CD4-positive, alpha-beta T cell (primary cell): ENCODE data around the gene SKOR1. TPM values are rescaled to one million over a fixed set of nuclear protein-coding genes. Genes with fewer than 3 reads are reported as not detected.

Experiments
- ATAC-seq: fragments of 200-7000 bp; cut with Tn5 transposase; one replicate; pipeline ENCODE4 v1.10.0; 2022; ENCODE audit warnings: mild to moderate bottlenecking; ENCODE audit not compliant: poor library complexity
- CTCF ChIA-PET: fragments of 350-600 bp; sonication (Branson Sonifier 250); formaldehyde crosslinking; loops from one replicate; lab custom pipeline; 2021; ENCODE audit warnings: antibody characterized with exemption, inconsistent platforms; lab: Charles Lee
- POLR2A ChIA-PET: fragments of 350-600 bp; sonication (Branson Sonifier 250); formaldehyde crosslinking; loops from one replicate; lab custom pipeline; 2021; ENCODE audit warnings: antibody characterized with exemption, inconsistent platforms; lab: Charles Lee
- DNase-seq, 14 experiments: peaks; one replicate each; pipeline ENCODE4 v3.0.0-alpha.2; 2013 to 2020; ENCODE audit warnings: mixed read lengths in 2 of 14
- H3K27ac ChIP-seq, 2 donors: one replicate each; pipeline versions ENCODE4 v1.5.1 to v1.7.0; 2013; ENCODE audit warnings: low read length in 2 of 2, low read depth in 1 of 2, mild to moderate bottlenecking in 1 of 2
- H3K27me3 ChIP-seq, 2 experiments: 1 replicate in 1 of 2; 2 replicates in 1 of 2; pipeline versions ENCODE4 v1.6.1 to v1.7.0; 2013; ENCODE audit warnings: low read length in 2 of 2, control low read depth in 1 of 2, mild to moderate bottlenecking in 1 of 2, moderate library complexity in 1 of 2; ENCODE audit not compliant: insufficient read depth in 2 of 2, control insufficient read depth in 1 of 2
- H3K36me3 ChIP-seq: one replicate; pipeline ENCODE4 v1.6.1; 2013; ENCODE audit warnings: low read length, control low read depth; ENCODE audit not compliant: insufficient read depth
- H3K4me1 ChIP-seq: one replicate; pipeline ENCODE4 v1.6.1; 2013; ENCODE audit warnings: low read length, control low read depth; ENCODE audit not compliant: insufficient read depth
- H3K4me3 ChIP-seq: one replicate; pipeline ENCODE4 v1.5.1; 2013; ENCODE audit warnings: mild to moderate bottlenecking, low read length, moderate library complexity
- H3K9me3 ChIP-seq, 2 experiments: 1 replicate in 1 of 2; 2 replicates in 1 of 2; pipeline versions ENCODE4 v1.6.1 to v1.7.0; 2013; ENCODE audit warnings: low read length in 2 of 2, mild to moderate bottlenecking in 2 of 2, control low read depth in 1 of 2, moderate library complexity in 1 of 2; ENCODE audit not compliant: control insufficient read depth in 1 of 2, insufficient read depth in 1 of 2
- H3K27ac Mint-ChIP-seq: one replicate; pipeline ENCODE4 v1.8.0; 2020; ENCODE audit warnings: mixed read lengths
- H3K27me3 Mint-ChIP-seq: one replicate; pipeline ENCODE4 v1.8.0; 2021; ENCODE audit warnings: mixed read lengths
- H3K36me3 Mint-ChIP-seq: one replicate; pipeline ENCODE4 v1.8.0; 2021; ENCODE audit warnings: low read depth, mixed read lengths
- H3K4me1 Mint-ChIP-seq: one replicate; pipeline ENCODE4 v1.8.0; 2021; ENCODE audit warnings: low read depth, mixed read lengths
- H3K4me3 Mint-ChIP-seq: one replicate; pipeline ENCODE4 v1.8.0; 2020; ENCODE audit warnings: mild to moderate bottlenecking, mixed read lengths
- H3K9me3 Mint-ChIP-seq: one replicate; pipeline ENCODE4 v1.8.0; 2020; ENCODE audit warnings: mixed read lengths
- intact Hi-C, 2 experiments: fragments of 100-400 bp; cut with DNase I in 1 of 2; cut with micrococcal nuclease in 1 of 2; formaldehyde crosslinking; loops; one replicate each; pipeline versions ENCODE4 v1.15.1 to v1.9.0; 2023 to 2025; cut with DNase I, micrococcal nuclease
- total RNA-seq, 174 experiments: library from RNA in 2 of 174; stranded (reverse) in 2 of 174; gene quantifications; one replicate each; pipeline ENCODE4 v1.2.3 and lab custom pipeline; 2021 to 2026
- TF ChIP-seq, protein P1 (sequence below): fragments of 200-600 bp; IDR thresholded peaks from one replicate; pipeline ENCODE4 v1.8.0; 2022; ENCODE audit warnings: antibody characterized with exemption, mild to moderate bottlenecking

SKOR1 gene
- total RNA-seq, 2 experiments from 2014 or later = 1.8 to 2.2 TPM

DNA sequence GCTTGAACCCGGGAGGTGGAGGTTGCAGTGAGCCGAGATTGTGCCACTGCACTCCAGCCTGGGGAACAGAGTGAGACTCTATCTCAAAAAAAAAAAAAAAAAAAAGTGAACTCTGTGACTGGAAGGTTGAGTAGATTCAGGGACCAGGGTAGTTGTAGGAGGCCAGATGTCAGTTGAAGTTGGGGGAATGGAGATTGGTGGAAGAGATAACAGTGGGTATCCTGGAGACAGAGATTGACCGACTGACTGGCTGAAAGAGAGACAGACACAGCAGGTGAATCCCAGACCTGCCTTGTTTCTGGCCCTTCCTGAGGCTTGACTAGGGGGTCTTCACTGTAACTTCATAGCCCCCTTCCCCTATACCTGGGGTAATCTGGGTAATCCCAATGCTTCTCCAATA, 36.7 kb downstream of the SKOR1 start:
- Histone ChIP-seq H3K4me1 (peaks cover 10% of the 10 kb centered on the region), H3K36me3 (no peaks in the 10 kb centered on the region), H3K9me3 (no peaks in the 10 kb centered on the region), H3K27me3 (no peaks in the 10 kb centered on the region), H3K4me3 (no peak overlapping the region), H3K27ac (no peak overlapping the region)
- TF ChIP-seq, protein P1, sequence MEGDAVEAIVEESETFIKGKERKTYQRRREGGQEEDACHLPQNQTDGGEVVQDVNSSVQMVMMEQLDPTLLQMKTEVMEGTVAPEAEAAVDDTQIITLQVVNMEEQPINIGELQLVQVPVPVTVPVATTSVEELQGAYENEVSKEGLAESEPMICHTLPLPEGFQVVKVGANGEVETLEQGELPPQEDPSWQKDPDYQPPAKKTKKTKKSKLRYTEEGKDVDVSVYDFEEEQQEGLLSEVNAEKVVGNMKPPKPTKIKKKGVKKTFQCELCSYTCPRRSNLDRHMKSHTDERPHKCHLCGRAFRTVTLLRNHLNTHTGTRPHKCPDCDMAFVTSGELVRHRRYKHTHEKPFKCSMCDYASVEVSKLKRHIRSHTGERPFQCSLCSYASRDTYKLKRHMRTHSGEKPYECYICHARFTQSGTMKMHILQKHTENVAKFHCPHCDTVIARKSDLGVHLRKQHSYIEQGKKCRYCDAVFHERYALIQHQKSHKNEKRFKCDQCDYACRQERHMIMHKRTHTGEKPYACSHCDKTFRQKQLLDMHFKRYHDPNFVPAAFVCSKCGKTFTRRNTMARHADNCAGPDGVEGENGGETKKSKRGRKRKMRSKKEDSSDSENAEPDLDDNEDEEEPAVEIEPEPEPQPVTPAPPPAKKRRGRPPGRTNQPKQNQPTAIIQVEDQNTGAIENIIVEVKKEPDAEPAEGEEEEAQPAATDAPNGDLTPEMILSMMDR = no peak
- Mint-ChIP-seq H3K27me3 (peaks cover 6% of the 10 kb centered on the region), H3K27ac (no peak overlapping the region), H3K9me3 (no peaks in the 10 kb centered on the region), H3K4me1 (no peaks in the 10 kb centered on the region), H3K4me3 (no peak overlapping the region), H3K36me3 (no peaks in the 10 kb centered on the region)
- intact Hi-C loops = loop anchor here in 1 of 2 experiments (2.0 kb wide), 1 partner anchor 349 kb away; no protein-coding TSS in a partner anchor
- ChIA-PET CTCF (no interaction called here), POLR2A (no interaction called here)
- DNase-seq (no peak), ATAC-seq (no peak)

DNA sequence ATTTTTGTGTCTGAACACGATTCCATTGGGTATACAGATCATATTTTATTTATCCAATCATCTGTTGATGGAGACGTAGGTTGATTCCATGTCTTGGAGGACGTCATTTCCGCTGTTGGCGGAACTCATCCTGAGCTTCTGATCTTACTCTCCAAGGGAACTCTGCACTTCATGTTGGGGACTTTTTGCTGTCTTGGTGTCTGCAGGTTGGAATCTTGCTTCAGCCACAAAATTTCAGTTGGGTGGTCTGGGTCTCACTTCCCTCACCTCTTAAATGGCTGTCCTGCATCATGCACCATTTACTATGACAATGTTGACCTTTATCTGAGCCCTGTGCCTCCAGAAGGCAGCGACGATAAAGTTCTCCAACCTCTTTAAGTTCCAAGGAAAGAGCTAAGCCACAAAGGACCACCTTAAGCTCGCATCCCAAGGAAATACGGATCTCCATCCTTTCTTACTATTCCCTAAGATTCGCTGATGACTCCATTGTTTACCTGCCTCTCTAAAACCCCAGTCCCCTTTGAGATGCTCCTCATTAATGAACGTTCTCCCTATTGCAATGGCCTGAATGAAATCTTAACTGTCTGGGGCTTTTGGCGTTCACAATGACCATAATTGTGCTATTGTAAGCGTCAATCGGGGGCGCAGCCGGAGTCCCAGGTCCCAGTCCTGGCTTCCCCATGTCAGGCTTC, 37.6 kb downstream of the SKOR1 start:
- Mint-ChIP-seq H3K27me3 (peaks cover 6% of the 10 kb centered on the region), H3K4me3 (no peak overlapping the region), H3K4me1 (no peaks in the 10 kb centered on the region), H3K9me3 (no peaks in the 10 kb centered on the region), H3K36me3 (no peaks in the 10 kb centered on the region), H3K27ac (no peak overlapping the region)
- intact Hi-C loops = loop anchor here (1.0 to 2.0 kb wide), 4 partner anchors 291 to 348 kb away; no protein-coding TSS in a partner anchor
- ChIA-PET CTCF (interaction anchor here (0.6 to 1.6 kb wide), 3 partner anchors 13 to 292 kb away, joined by 3 to 9 read pairs (median 7); no protein-coding TSS in a partner anchor), POLR2A (no interaction called here)
- DNase-seq (no peak), ATAC-seq (no peak)
- TF ChIP-seq, protein P1 = no peak
- Histone ChIP-seq H3K9me3 (no peaks in the 10 kb centered on the region), H3K36me3 (no peaks in the 10 kb centered on the region), H3K4me3 (no peak overlapping the region), H3K27me3 (no peaks in the 10 kb centered on the region), H3K4me1 (peaks cover 10% of the 10 kb centered on the region), H3K27ac (no peak overlapping the region)

DNA sequence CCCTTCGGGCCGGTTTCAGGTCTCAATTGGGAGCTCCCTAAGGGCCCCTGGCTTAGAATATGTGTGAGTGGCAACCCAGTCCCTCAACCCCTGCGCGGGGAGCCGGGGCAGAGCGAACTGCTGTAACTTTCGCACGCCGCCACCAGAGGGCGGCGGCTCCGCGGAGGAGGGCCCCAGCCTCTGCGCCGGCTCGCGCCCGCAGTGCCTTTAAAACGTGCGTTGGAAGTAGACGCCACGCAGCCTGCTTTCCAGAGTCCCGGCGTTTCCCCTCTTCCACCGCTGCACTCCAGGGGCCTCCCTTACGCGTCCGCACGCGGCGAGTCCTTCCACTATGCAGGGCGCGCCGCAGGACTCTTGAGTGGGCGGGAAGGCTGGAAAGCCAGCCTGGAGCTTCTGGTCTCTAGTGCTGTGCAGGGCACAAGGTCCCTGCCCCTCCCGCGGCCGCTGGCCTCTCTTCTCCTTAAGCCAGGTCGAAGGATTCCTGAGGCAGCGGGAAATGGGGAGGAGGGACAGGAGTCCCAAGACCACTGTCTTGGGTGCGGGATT, 38.2 kb downstream of the SKOR1 start:
- intact Hi-C loops = loop anchor here (1.0 to 2.0 kb wide), 4 partner anchors 291 to 348 kb away; no protein-coding TSS in a partner anchor
- Mint-ChIP-seq H3K36me3 (no peaks in the 10 kb centered on the region), H3K27ac (no peak overlapping the region), H3K9me3 (no peaks in the 10 kb centered on the region), H3K4me1 (no peaks in the 10 kb centered on the region), H3K27me3 (peaks cover 8% of the 10 kb centered on the region), H3K4me3 (no peak overlapping the region)
- ATAC-seq = peak; percentile 99
- peaks cover 10% of the 10 kb centered on the region for H3K4me1 ChIP-seq
- ChIA-PET CTCF (interaction anchor here (0.6 to 1.6 kb wide), 4 partner anchors 11 to 291 kb away, joined by 3 to 9 read pairs (median 6); no protein-coding TSS in a partner anchor), POLR2A (interaction anchor here (0.8 kb wide), 1 partner anchor 291 kb away, joined by 3 read pairs; no protein-coding TSS in a partner anchor)
- TF ChIP-seq, protein P1 = peak; percentile 95
- H3K27me3 ChIP-seq = no peaks in the 10 kb centered on the region
- peak; percentile 49 to 85 (median 64) for DNase-seq
- no peaks in the 10 kb centered on the region for H3K9me3 ChIP-seq
- H3K36me3 ChIP-seq = no peaks in the 10 kb centered on the region
- no peak overlapping the region for H3K27ac ChIP-seq
- peak overlapping the region; percentile 42 for H3K4me3 ChIP-seq
